A549 (cell line): Measurements from ENCODE around the gene MYO18B. TPM values are rescaled to one million over a fixed set of nuclear protein-coding genes. Genes with fewer than 3 reads are reported as not detected.

ENCODE experiments used
- ATAC-seq, 2 experiments: fragments of 200-7000 bp in 1 of 2; fragments of >200 bp in 1 of 2; cut with Nextera tagmentation in 1 of 2; cut with Tn5 transposase in 1 of 2; 3 replicates each; pipeline versions ENCODE4 v1.8.0 to v1.9.1; 2018 to 2020; ENCODE audit warnings: mild to moderate bottlenecking in 1 of 2, moderate library complexity in 1 of 2
- CTCF ChIA-PET: fragments of 300-600 bp; sonication (Branson Sonifier 250); formaldehyde crosslinking; extraction: SDS; loops from one replicate; lab custom pipeline; 2021; ENCODE audit warnings: antibody characterized with exemption, inconsistent platforms; lab: Yijun Ruan, JAX
- POLR2A ChIA-PET: fragments of 350-600 bp; formaldehyde crosslinking; extraction: SDS; loops from one replicate; lab custom pipeline; 2021; ENCODE audit warnings: antibody characterized with exemption, inconsistent platforms; lab: Yijun Ruan, JAX
- DNase-seq, 2 experiments: peaks; one replicate each; pipeline versions ENCODE4 v3.0.0 to v3.0.0-alpha.2; 2011 to 2016; ENCODE audit warnings: low read depth in 1 of 2, low spot score in 1 of 2
- FAIRE-seq: peaks from 2 replicates; lab custom pipeline; 2011; peaks lifted over from hg19 to GRCh38; lab: Jason Lieb, UNC
- H3K27ac ChIP-seq, 2 experiments: fragments of >200 bp; sonication (Bioruptor Twin); formaldehyde crosslinking; 3 replicates each; pipeline ENCODE4 v1.5.1; 2016 to 2017
- H3K4me1 ChIP-seq: fragments of >200 bp; sonication (Bioruptor Twin); formaldehyde crosslinking; 3 replicates; pipeline ENCODE4 v1.6.1; 2016
- H3K4me2 ChIP-seq: fragments of >200 bp; sonication (Bioruptor Twin); formaldehyde crosslinking; 3 replicates; pipeline ENCODE4 v1.6.1; 2016
- H3K4me3 ChIP-seq: fragments of >200 bp; sonication (Bioruptor Twin); formaldehyde crosslinking; 3 replicates; pipeline ENCODE4 v1.5.1; 2016
- H3K9me3 ChIP-seq: fragments of >200 bp; sonication (Bioruptor Twin); formaldehyde crosslinking; 3 replicates; pipeline ENCODE4 v1.6.1; 2016
- BCL3 ChIP-seq: fragments of >200 bp; sonication (Bioruptor Twin); formaldehyde crosslinking; IDR thresholded peaks from 3 replicates; pipeline ENCODE4 v1.6.1; 2016
- BHLHE40 ChIP-seq: IDR thresholded peaks from 2 replicates; pipeline ENCODE4 v1.6.1; 2012; ENCODE audit warnings: low read depth, low read length, inconsistent platforms
- CEBPB ChIP-seq, 2 experiments: fragments of >200 bp in 1 of 2; sonication (Bioruptor Twin) in 1 of 2; formaldehyde crosslinking in 1 of 2; IDR thresholded peaks; 2 replicates each; pipeline ENCODE4 v1.6.1; 2012 to 2016
- CHD2 ChIP-seq: fragments of 150-350 bp; IDR thresholded peaks from 2 replicates; pipeline ENCODE4 v1.6.1; 2014; ENCODE audit warnings: low read length; ENCODE audit not compliant: partially characterized antibody
- EHF ChIP-seq: fragments of 250-450 bp; sonication (Bioruptor Pico); IDR thresholded peaks from 2 replicates; pipeline ENCODE4 v1.5.0; 2020; ENCODE audit warnings: mild to moderate bottlenecking
- EP300 ChIP-seq, 2 experiments: fragments of >200 bp; sonication (Bioruptor Twin); formaldehyde crosslinking; IDR thresholded peaks; 2 replicates in 1 of 2; 3 replicates in 1 of 2; pipeline ENCODE4 v1.6.1; 2016 to 2017
- ESRRA ChIP-seq: fragments of 150-350 bp; IDR thresholded peaks from 2 replicates; pipeline ENCODE4 v1.6.1; 2014; ENCODE audit warnings: mild to moderate bottlenecking, low read length, borderline replicate concordance
- FOSL2 ChIP-seq, 2 experiments: fragments of 450-650 bp in 1 of 2; fragments of >200 bp in 1 of 2; sonication (Bioruptor Twin) in 1 of 2; formaldehyde crosslinking; IDR thresholded peaks; 2 replicates each; pipeline versions ENCODE4 v1.5.0 to v1.6.1; 2016 to 2020; ENCODE audit warnings: mild to moderate bottlenecking in 1 of 2, moderate library complexity in 1 of 2
- GATA3 ChIP-seq: IDR thresholded peaks from 2 replicates; pipeline ENCODE4 v1.6.1; 2012; ENCODE audit warnings: borderline replicate concordance
- HDAC2 ChIP-seq: fragments of 200-600 bp; sonication (generic); IDR thresholded peaks from 2 replicates; pipeline ENCODE4 v1.6.1; 2016
- HOXB13 ChIP-seq: fragments of 250-450 bp; sonication (Bioruptor Pico); IDR thresholded peaks from 2 replicates; pipeline ENCODE4 v1.5.0; 2020; ENCODE audit warnings: low read depth, mild to moderate bottlenecking, moderate library complexity
- KDM5A ChIP-seq: fragments of 200-600 bp; sonication (generic); IDR thresholded peaks from 2 replicates; pipeline ENCODE4 v1.6.1; 2016; ENCODE audit warnings: antibody characterized with exemption, mild to moderate bottlenecking
- MYC ChIP-seq: IDR thresholded peaks from 2 replicates; pipeline ENCODE4 v1.6.1; 2012; ENCODE audit warnings: mild to moderate bottlenecking, inconsistent platforms, low read length, improper control_type of control experiment, borderline replicate concordance
- NFE2L2 ChIP-seq: fragments of 150-350 bp; conservative IDR thresholded peaks from 2 replicates; pipeline ENCODE4 v1.6.1; 2014; ENCODE audit warnings: low read length
- NPAS2 ChIP-seq: fragments of 250-450 bp; sonication (Bioruptor Pico); IDR thresholded peaks from 2 replicates; pipeline ENCODE4 v1.8.0; 2022; ENCODE audit warnings: mild to moderate bottlenecking, moderate library complexity, borderline replicate concordance
- NR3C1 ChIP-seq: fragments of >200 bp; sonication (Bioruptor Twin); formaldehyde crosslinking; IDR thresholded peaks from 3 replicates; pipeline ENCODE4 v1.6.1; 2017
- PHF8 ChIP-seq: fragments of 200-600 bp; sonication (generic); IDR thresholded peaks from 2 replicates; pipeline ENCODE4 v1.6.1; 2016; ENCODE audit warnings: low read depth, mild to moderate bottlenecking, antibody characterized with exemption, moderate library complexity, borderline replicate concordance
- POLR2A ChIP-seq: IDR thresholded peaks from 2 replicates; pipeline ENCODE4 v1.6.1; 2012; ENCODE audit warnings: mild to moderate bottlenecking, low read length
- RAD21 ChIP-seq, 2 experiments: fragments of >200 bp in 1 of 2; sonication (Bioruptor Twin) in 1 of 2; formaldehyde crosslinking in 1 of 2; IDR thresholded peaks in 1 of 2; conservative IDR thresholded peaks in 1 of 2; 2 replicates in 1 of 2; 3 replicates in 1 of 2; pipeline ENCODE4 v1.6.1; 2012 to 2018; ENCODE audit warnings: inconsistent platforms in 1 of 2
- RCOR1 ChIP-seq: fragments of 150-350 bp; IDR thresholded peaks from 2 replicates; pipeline ENCODE4 v1.6.1; 2014; ENCODE audit warnings: antibody characterized with exemption, low read length, low read depth
- RFX5 ChIP-seq: fragments of 450-650 bp; IDR thresholded peaks from 2 replicates; pipeline ENCODE4 v1.7.1; 2014; ENCODE audit warnings: antibody characterized with exemption, mild to moderate bottlenecking, moderate library complexity
- RNF2 ChIP-seq: fragments of 200-600 bp; sonication (generic); IDR thresholded peaks from 2 replicates; pipeline ENCODE4 v1.6.1; 2016; ENCODE audit warnings: low read depth, mild to moderate bottlenecking, antibody characterized with exemption, moderate library complexity, borderline replicate concordance
- SMC3 ChIP-seq: fragments of >200 bp; sonication (Bioruptor Twin); formaldehyde crosslinking; IDR thresholded peaks from 3 replicates; pipeline ENCODE4 v1.6.1; 2018; ENCODE audit warnings: inconsistent platforms
- TP53 ChIP-seq: fragments of 250-450 bp; sonication (Bioruptor Pico); IDR thresholded peaks from 2 replicates; pipeline ENCODE4 v1.5.0; 2021; ENCODE audit warnings: mild to moderate bottlenecking, moderate library complexity
- ZFP36 ChIP-seq: fragments of 450-650 bp; IDR thresholded peaks from 2 replicates; pipeline ENCODE4 v1.6.1; 2014; ENCODE audit warnings: borderline replicate concordance; ENCODE audit not compliant: partially characterized antibody
- WGBS: methylation state at CpG from one replicate; pipeline ENCODE4 v1.1.6; 2017; ENCODE audit errors: missing lambda C conversion rate; 5-methylcytosine and 5-hydroxymethylcytosine counted together
- polyA plus RNA-seq, 4 experiments: library from polyadenylated mRNA; depleted of rRNA in 3 of 4; stranded (reverse); fragments of >200 nt; fragmentation: RNase III in 1 of 4; extraction: RNeasy Plus Mini Kit Qiagen cat#74134 plus additional on column Dnase treatment in 1 of 4; gene quantifications; 2 replicates in 3 of 4; 3 replicates in 1 of 4; pipeline ENCODE4 v1.2.3, GENCODE V29; 2011 to 2017
- TF ChIP-seq, protein P1 (sequence below): fragments of >200 bp; sonication (Bioruptor Twin); formaldehyde crosslinking; IDR thresholded peaks from 3 replicates; pipeline ENCODE4 v1.5.1; 2016
- TF ChIP-seq, protein P2 (sequence below): fragments of 200-600 bp; sonication (generic); IDR thresholded peaks from 2 replicates; pipeline ENCODE4 v1.6.1; 2016; ENCODE audit warnings: antibody characterized with exemption, mild to moderate bottlenecking, moderate library complexity
- TF ChIP-seq, protein P3 (sequence below): IDR thresholded peaks from 2 replicates; pipeline ENCODE4 v1.6.1; 2012; ENCODE audit warnings: low read depth, borderline replicate concordance

The MYO18B gene
- polyA plus RNA-seq, 2 of the 4 experiments (the other 2 are of a cell fraction) = 0.01 TPM

GRCh38 chr22:26004477-26004876 is 262.5 kb downstream of the MYO18B start:
- Histone ChIP-seq H3K9me3 (no peaks in the 10 kb centered on the region), H3K4me2 (no peak overlapping the region), H3K4me3 (no peak overlapping the region), H3K27ac (no peak overlapping the region), H3K4me1 (no peaks in the 10 kb centered on the region)
- no peak for TF ChIP-seq HOXB13 (CRISPR knock-in tag)
- TF ChIP-seq RCOR1 = no peak
- no peak for TF ChIP-seq HDAC2
- no peak for TF ChIP-seq BCL3
- no peak for TF ChIP-seq KDM5A
- TF ChIP-seq RFX5 = no peak
- TF ChIP-seq GATA3 = no peak
- TF ChIP-seq ESRRA = no peak
- TF ChIP-seq, protein P1, sequence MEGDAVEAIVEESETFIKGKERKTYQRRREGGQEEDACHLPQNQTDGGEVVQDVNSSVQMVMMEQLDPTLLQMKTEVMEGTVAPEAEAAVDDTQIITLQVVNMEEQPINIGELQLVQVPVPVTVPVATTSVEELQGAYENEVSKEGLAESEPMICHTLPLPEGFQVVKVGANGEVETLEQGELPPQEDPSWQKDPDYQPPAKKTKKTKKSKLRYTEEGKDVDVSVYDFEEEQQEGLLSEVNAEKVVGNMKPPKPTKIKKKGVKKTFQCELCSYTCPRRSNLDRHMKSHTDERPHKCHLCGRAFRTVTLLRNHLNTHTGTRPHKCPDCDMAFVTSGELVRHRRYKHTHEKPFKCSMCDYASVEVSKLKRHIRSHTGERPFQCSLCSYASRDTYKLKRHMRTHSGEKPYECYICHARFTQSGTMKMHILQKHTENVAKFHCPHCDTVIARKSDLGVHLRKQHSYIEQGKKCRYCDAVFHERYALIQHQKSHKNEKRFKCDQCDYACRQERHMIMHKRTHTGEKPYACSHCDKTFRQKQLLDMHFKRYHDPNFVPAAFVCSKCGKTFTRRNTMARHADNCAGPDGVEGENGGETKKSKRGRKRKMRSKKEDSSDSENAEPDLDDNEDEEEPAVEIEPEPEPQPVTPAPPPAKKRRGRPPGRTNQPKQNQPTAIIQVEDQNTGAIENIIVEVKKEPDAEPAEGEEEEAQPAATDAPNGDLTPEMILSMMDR = no peak
- TF ChIP-seq FOSL2 (IDR thresholded peaks at IDR 0.05) = no peak
- TF ChIP-seq FOSL2 (CRISPR knock-in tag; IDR thresholded peaks at IDR 0.05) = no peak
- TF ChIP-seq RAD21 (conservative IDR thresholded peaks at IDR 0.05 in 1 of 2, IDR thresholded peaks at IDR 0.05 in 1 of 2) = no peak
- TF ChIP-seq NR3C1 = no peak
- no peak for TF ChIP-seq ZFP36
- no peak for TF ChIP-seq EP300 (IDR thresholded peaks at IDR 0.05)
- TF ChIP-seq CEBPB (IDR thresholded peaks at IDR 0.05) = no peak
- DNase-seq (no peak), ATAC-seq (no peak), FAIRE-seq (no peak)
- WGBS = 0% methylated on average over 4 of the region's 4 CpGs
- CTCF ChIA-PET = no interaction called here
- POLR2A ChIA-PET = no interaction called here

- Histone ChIP-seq H3K4me3 (no peak overlapping the region), H3K4me1 (no peaks in the 10 kb centered on the region), H3K9me3 (no peaks in the 10 kb centered on the region), H3K27ac (no peak overlapping the region), H3K4me2 (no peak overlapping the region)
- ChIA-PET CTCF (no interaction called here), POLR2A (no interaction called here)
- DNase-seq (no peak), FAIRE-seq (no peak), ATAC-seq (no peak)
- 18% methylated on average over 7 of the region's 7 CpGs for WGBS
- no peak for TF ChIP-seq MYC
- no peak for TF ChIP-seq EP300 (IDR thresholded peaks at IDR 0.05)
- TF ChIP-seq NR3C1 = no peak
- TF ChIP-seq TP53 = no peak
- no peak for TF ChIP-seq GATA3
- no peak for TF ChIP-seq EHF
- TF ChIP-seq, protein P2, sequence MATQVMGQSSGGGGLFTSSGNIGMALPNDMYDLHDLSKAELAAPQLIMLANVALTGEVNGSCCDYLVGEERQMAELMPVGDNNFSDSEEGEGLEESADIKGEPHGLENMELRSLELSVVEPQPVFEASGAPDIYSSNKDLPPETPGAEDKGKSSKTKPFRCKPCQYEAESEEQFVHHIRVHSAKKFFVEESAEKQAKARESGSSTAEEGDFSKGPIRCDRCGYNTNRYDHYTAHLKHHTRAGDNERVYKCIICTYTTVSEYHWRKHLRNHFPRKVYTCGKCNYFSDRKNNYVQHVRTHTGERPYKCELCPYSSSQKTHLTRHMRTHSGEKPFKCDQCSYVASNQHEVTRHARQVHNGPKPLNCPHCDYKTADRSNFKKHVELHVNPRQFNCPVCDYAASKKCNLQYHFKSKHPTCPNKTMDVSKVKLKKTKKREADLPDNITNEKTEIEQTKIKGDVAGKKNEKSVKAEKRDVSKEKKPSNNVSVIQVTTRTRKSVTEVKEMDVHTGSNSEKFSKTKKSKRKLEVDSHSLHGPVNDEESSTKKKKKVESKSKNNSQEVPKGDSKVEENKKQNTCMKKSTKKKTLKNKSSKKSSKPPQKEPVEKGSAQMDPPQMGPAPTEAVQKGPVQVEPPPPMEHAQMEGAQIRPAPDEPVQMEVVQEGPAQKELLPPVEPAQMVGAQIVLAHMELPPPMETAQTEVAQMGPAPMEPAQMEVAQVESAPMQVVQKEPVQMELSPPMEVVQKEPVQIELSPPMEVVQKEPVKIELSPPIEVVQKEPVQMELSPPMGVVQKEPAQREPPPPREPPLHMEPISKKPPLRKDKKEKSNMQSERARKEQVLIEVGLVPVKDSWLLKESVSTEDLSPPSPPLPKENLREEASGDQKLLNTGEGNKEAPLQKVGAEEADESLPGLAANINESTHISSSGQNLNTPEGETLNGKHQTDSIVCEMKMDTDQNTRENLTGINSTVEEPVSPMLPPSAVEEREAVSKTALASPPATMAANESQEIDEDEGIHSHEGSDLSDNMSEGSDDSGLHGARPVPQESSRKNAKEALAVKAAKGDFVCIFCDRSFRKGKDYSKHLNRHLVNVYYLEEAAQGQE = no peak
- TF ChIP-seq NFE2L2 = no peak
- TF ChIP-seq HOXB13 (CRISPR knock-in tag) = no peak
- no peak for TF ChIP-seq BHLHE40
- TF ChIP-seq PHF8 = no peak
- no peak for TF ChIP-seq NPAS2 (CRISPR knock-in tag)
- TF ChIP-seq CHD2 = no peak
- no peak for TF ChIP-seq RNF2
- TF ChIP-seq BCL3 = no peak
- TF ChIP-seq, protein P3, sequence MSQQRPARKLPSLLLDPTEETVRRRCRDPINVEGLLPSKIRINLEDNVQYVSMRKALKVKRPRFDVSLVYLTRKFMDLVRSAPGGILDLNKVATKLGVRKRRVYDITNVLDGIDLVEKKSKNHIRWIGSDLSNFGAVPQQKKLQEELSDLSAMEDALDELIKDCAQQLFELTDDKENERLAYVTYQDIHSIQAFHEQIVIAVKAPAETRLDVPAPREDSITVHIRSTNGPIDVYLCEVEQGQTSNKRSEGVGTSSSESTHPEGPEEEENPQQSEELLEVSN = no peak
- TF ChIP-seq POLR2A = no peak
- no peak for TF ChIP-seq SMC3
- no peak for TF ChIP-seq KDM5A
Measured at GRCh38 chr22:26008587-26008986, 266.6 kb downstream of the MYO18B start.
